ENCODE data around the gene BCL7B.
"Not testable (repeated sequence)": the region's sequence is repeated elsewhere in the genome, so short reads cannot be mapped to it uniquely, and the experiment has no call there.

Gene BCL7B

DNA sequence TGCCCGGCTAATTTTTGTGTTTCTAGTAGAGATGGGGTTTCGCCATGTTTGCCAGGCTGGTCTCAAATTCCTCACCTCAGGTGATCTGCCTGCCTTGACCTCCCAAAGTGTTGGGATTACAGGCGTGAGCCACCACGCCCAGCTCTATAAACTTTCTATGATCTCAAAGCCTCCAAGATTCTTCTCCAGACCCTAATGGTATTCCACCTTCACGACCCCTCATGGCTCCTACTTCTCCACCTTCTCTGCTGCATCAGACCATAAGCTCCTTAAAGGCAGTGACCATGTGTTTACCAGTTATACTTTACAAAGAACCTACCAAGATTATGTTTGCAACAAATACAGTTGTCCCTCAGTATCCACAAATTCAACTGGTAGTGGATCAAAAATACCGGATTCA is 25.3 kb downstream of the BCL7B start:
- DNase-seq, result no peak

GRCh38 chr7:73530800-73531199 is 26.7 kb downstream of the BCL7B start:
- DNase-seq, result no peak

DNA sequence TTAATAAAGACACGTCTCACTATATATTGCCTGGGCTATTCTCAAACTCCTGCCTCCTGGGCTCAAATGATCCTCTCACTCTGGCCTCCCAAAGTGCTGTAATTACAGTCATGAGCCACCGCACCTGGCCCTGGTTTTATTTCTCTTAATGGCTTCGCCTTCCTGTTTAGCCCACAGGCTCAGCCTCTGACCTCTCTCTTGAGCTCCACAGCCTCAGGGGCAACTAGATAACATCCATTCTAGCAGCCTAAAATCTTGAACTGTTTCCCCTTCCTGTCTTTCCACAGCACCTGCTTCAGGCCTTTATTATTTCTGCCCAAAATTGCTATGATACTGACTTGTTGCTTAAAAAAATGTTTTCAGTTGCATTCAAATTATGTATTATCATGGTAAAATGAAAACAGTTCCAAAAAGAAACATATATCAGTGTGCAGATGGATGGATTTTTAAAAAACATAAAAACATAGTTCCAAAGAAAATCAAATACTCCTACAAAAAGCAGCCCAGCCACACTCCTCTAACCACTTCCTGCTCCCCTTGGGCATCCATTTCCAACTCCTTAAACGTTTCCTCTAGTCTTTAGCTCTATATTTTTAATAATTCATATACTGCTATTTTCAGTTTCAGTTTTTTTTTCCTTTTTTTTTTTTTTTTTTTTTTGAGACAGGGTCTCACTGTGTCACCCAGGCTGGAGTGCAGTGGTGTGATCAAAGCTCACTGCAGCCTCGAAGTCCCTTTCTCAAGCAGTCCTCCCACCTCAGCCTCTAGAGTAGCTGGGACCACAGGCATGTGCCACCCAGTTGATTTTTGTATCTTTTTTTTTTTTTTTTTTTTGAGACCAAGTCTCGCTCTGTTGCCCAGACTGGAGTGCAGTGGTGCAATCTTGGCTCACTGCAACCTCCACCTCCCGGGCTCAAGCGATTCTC is 30.3 kb downstream of the BCL7B start:
- peak; percentile 16 for DNase-seq

DNA sequence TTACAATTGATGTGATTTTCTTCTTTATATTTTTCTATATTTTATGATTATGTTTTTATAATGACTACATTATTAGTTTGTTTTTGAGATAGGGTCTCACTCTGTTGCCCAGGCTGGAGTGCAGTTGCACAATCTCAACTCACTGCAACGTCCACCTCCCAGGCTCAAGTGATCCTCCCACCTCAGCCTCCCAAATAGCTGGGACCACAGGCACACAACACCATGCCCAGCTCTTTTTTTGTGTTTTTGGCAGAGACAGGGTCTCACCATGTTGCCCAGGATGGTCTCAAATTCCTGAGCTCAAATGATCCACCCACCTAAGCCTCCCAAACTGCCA is 31.4 kb downstream of the BCL7B start:
- DNase-seq, result not testable (repeated sequence)

GRCh38 chr7:73522105-73522872 is 35.2 kb downstream of the BCL7B start, which contains the start of gene BAZ1B:
Gene BAZ1B, minus strand, starts transcription at chr7:73522293. Its CDS starts 360 bp downstream, at chr7:73521933.
- DNase-seq, result peak; percentile 96

DNA sequence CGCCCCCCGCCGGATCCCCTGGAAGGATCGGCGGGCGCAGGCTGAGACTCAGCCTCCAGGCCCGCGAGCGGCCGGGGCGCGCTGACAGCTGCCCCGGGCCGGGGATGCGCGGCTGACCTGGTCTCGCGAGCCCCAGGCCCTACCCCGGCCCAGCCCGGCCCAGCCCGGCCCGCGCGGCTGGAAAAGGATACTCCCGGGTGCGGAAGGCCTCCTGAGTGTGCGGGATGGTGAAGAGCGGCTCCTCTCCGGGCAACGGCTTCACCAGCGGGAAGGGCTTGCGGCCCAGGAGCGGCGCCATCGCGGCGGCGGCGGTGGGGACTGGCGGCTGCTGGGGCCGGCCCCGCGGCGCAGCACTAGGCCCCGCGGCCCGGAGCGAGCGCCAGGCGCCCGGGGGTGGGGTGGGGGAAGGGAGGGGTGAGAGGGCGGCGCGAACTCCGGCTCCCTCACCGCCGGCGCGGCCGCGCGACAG is 35.8 kb downstream of the BCL7B start:
- DNase-seq, result no peak

GRCh38 chr7:73520673-73521635 is 36.5 kb downstream of the BCL7B start:
- no peak for DNase-seq

- peak; percentile 32 for DNase-seq
Observed at GRCh38 chr7:73519867-73520672, 37.4 kb downstream of the BCL7B start.

DNA sequence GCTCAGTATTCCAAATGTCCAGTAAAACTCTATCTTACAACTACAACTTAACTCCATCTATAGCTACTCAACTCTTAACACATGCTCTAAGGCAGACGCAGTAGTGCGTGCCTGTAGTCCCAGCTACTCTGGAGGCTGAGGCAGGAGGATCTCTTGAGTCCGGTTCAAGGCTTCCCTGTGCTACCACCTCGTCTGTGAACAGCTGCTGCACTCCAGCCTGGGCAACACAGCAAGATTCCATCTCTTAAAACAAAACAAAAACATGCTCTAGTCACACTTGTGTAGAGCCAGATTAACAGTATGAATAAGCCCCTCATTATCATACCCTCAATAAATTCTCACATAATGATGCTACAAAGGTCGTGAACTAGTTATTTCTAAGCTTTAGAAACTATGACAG is 39.0 kb downstream of the BCL7B start:
- no peak for DNase-seq

GRCh38 chr7:73517241-73517995 is 40.1 kb downstream of the BCL7B start:
- DNase-seq, result no peak

DNA sequence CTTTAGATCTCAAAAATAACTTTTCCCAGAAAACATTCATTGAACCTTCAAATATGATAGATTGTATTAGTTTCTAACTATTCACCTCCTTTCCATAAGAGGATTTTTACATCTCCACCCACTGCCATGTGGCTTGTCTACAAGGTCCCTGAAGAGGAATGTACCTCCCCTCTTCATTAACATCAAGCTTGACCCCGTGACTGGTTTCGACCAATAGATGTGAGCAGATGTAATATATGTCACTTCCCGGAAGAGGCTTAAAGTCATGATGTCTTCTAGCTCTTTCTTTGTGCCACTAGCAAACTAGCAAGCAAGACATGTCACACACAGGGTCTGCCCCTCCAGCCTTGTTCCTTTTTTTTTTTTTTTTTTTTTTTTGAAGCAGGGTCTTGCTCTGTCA is 42.3 kb downstream of the BCL7B start:
- no peak for DNase-seq

DNA sequence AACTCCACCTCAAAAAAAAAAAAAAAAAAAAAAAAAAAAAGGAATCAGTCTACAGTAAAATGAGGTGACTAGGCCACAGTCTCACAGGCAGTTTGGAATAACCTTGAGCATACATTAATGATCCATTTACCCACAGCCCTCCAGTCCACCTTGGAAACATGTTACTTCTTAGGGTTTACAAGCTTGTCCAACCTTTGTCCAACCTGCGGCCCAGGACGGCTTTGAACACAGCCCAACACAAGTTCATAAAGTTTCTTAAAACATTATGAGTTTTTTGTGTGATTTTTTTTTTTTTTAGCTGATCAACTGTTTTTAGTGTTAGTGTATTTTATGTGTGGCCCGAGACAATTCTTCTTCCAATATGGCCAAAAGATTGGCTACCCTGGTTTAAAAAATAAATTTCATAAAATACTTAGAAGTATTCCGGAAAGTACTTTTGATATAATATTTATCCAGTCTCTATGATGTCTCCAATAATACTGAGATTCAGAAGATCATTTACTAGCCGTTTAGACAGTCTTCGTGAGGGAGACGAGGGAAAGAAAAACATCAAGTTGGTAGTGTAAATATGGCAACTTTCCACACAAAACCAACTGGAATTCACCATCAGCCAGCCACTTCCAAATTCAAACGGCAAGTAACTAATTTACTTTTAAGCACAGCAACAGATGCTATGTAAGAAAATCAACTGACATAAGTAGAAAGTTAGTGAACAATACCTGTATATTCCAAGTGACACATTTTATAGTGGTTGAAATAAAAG is 45.3 kb downstream of the BCL7B start:
- no peak for DNase-seq

DNA sequence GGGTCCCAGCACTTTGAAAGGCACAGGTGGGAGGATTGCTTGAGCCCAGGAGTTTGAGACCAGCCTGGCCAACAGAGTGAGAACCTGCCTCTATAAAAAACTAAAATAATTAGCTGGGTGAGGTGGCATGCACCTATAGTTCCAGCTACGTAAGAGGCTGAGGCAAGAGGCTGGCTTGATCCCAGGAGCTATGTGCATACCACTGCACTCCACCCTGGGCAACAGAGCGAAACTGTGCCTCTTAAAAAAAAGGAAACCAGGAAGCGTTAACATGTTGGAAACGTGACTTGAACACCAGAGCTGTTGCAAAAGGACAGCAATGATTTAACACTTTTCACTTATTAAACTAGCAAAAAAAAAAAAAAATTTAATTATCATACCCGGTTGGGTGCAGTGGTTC is 48.0 kb downstream of the BCL7B start:
- DNase-seq, result no peak

- no peak for DNase-seq
Observed at GRCh38 chr7:73507556-73507955, 49.9 kb downstream of the BCL7B start.

GRCh38 chr7:73504920-73505319 is 52.6 kb downstream of the BCL7B start:
- DNase-seq, result no peak

DNA sequence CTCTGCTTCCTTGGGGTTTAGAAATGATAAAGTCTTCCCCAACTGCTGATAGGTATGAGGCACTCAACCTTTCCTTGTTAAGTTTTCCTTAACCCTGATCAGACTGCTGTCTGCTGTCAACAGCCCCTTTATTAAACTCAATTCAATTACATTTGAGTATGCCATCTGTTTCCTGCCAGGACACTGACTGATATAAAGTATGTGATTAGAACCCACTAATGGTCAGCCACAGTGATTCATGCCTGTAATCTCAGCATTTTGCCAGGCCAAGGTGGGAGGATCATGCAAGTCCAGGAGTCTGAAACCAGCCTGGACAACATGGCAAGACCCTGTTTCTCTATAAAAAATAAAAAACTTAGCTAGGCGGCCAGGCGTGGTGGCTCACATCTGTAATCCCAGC is 53.5 kb downstream of the BCL7B start:
- no peak for DNase-seq

- DNase-seq, result no peak
Observed at GRCh38 chr7:73503229-73503628, 54.3 kb downstream of the BCL7B start.

DNA sequence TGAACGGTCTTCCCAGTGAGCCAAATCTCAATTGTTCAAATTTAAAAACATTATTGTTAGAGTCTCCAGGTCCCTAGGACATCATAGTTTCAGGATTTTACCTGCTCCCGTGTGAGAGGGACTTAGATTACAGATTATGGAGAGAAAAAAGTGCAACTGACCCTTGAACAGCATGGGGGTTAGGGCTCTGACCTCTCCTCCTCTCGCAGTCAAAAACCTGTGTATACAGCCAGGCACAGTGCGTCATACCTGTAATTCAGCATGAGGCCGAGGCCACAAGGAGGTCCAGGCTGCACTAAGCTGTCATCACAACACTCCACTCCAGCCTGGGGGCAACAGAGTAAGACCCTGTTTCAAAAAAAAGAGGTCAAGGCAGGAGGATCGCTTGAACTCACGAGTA is 60.9 kb downstream of the BCL7B start:
- DNase-seq, result no peak

- not testable (repeated sequence) for DNase-seq
Observed at GRCh38 chr7:73495507-73495906, 62.0 kb downstream of the BCL7B start.

DNA sequence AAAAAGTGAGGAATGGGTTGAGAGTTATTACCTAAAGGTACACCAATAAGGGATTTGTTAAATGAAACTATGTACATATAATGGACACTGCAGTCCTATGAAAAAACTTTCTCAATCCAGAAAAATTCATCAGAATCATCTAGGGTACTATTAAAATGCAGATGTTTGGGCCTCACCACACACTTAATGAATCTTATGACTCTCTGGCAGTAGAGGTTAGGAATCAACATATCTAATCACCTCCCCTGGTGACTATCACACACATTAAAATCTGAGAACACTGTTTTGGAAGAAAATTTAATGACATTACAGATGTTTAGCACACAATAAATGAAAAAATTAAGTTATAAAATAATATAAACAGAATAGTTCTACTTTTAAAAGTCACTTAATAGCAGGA is 67.5 kb downstream of the BCL7B start:
- no peak for DNase-seq
